OCI-M2 (cell line): ENCODE measurements around the gene KIF25.
"Not testable (repeated sequence)": the region's sequence is repeated elsewhere in the genome, so short reads cannot be mapped to it uniquely, and the experiment has no call there.

Source experiments
- DNase-seq: peaks from one replicate; lab custom pipeline; 2025; ENCODE audit not compliant: unreplicated experiment; lab: John Stamatoyannopoulos, UW

The KIF25 gene

DNA sequence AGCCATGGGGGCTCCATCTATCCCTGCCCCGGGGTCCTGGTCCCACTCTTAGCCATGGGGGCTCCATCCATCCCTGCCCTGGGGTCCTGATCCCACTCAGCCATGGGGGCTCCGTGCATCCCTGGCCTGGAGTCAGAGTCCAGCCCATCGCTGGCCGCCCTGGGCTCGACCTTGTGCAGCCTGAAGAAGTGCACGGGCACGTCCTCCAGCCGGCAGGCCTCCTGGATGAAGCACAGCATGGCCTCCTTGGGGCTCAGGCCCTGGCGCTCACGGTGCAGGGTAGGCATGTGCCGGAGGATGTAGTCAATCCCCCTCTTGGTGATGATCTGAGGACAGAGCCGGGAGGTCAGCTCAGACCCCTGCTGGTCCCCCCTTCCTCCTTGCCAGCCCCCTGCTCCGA lies 66.0 kb downstream of the KIF25 start:
- no peak for DNase-seq

DNA sequence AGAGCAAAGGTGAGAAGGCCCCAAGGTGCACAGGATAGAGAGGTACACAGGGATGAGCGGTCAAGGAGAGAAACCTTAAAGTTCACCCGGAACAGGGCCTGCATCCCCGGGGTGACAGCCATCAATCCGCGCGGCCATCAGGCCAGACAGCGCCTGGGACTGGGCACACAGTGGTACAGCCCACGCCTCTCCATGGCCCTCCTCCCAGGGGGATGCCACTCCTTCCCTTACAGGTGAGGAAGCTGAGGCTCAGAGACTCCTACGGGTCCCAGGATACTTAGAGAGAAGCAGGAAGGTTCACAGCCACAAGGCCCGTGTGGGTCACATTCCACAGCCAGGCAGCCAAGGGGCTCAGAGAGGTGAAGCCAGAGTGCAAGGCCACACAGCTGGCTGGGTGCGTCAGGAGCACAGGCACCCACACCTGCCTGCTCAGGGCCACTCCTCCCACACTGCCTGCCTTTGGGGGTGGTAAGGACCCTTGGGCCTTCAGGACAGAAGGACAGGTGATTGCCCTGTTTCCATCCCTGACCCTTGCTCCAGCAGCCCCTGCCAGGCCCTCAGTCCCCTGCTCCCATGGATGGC lies 66.8 kb downstream of the KIF25 start:
- no peak for DNase-seq

DNA sequence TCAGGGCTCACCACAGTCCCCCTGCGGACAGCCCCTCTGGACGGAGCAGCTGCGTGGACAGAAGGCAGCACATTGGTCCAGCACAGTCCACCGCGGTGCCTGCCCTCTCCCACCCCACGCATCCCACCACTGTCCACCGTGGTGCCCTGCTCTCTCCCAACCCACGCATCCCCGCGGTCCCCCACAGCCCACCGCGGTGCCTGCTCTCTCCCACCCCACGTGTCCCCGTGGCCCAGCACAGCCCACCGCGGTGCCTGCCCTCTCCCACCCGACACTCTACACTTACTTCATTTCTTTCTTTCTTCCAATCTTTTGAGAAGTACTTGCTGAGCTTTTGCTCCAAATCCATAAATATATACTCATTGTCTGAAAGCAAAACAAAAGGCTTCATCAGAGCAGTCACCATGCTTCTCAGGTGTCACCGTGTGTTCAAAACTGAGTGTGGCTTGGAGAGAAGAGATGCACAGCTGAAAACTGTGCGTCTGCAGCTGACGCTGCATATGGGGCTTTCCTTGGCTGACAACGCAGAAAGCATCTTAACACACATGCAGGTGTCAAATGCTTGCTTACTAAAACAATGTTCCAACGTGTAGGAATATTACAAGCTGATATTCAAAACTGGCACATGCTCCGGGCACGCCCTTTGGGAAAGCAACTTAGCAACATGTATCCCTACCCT lies 69.7 kb downstream of the KIF25 start:
- no peak for DNase-seq

DNA sequence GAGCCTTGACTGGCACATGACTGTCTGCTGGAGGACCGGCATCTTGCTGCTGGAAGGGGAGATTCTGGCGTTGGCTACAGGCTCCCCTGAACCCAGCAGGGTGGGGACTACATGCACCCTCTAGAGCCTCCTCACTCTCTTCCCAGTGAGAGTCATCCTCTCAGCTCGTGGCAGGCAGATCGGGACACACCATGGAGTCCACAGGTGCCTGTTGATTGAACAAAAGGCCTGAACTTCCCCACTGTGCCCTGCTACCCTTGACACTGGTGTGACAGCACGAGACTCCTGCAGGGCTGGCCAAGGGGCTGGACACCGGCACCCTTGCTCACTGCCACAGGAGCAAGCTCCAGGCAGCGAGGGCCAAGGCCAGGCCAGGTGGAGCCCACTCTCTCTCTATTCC lies 73.3 kb downstream of the KIF25 start:
- DNase-seq: no peak

DNA sequence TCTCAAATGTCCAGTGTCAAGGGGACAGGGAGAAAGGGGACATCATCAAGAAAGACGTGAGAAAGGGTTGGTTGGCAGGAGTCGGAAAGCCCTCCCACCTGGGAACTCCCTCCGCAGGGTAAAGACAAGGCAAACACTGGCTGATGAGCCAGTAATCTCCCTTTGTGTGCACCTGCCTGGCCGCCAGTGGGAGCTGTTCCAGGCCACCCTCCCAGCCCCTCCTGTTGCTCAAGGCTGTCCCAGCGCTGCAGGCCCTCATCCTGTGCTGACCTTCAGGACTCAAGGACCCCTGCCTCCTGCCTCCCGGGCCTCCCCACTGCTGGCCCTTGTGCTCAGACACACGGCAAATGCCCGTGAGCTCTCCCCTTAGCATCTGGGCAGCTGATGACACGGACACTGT lies 74.1 kb downstream of the KIF25 start:
- no peak for DNase-seq

- DNase-seq: no peak
These were observed 74.8 kb downstream of the KIF25 start for GRCh38 chr6:168072261-168072660.

DNA sequence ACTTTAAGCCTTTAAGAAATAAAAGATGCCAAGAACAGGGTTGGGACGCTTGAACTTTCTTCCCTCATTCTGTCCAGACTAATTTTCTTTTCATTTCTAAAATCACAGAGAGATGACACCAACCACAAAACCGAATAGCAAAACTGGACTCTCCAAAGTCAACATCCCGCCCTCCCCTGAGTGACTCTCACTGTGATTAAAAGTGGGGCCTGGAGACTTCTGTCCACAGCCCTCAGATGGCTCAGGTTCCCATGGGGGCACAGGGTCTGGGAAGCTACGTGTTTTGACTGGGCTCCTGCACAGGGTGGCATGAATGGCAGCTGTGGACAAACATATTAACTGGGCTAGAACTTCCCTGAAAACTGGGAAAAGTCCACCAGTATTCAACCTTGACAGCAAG lies 75.3 kb downstream of the KIF25 start:
- no peak for DNase-seq

- no peak for DNase-seq
These were observed 76.7 kb downstream of the KIF25 start for GRCh38 chr6:168073937-168074730.

DNA sequence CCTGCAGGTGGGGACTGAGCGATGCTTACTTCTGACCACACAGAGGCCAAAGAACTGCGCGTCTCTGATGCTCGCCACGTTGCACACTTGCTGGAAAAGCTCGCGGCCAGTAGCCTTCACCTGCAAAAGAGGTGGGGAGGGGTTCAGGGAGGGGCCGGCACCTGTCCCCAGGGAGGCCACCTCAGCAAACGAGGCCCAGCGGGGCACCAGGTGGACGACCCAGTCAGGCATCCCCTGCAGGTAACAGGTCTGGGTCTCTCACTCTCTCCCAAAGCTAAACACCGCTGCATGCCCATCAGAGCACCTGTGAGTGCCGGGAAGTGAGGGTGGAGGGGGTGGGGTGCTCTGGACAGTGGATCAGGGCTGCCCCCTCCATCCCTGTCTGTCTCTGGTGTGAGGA lies 77.7 kb downstream of the KIF25 start:
- no peak for DNase-seq

- DNase-seq: no peak
These were observed 78.3 kb downstream of the KIF25 start for GRCh38 chr6:168075787-168076202.

GRCh38 chr6:168077401-168077800 lies 79.9 kb downstream of the KIF25 start:
- DNase-seq: not testable (repeated sequence)

DNA sequence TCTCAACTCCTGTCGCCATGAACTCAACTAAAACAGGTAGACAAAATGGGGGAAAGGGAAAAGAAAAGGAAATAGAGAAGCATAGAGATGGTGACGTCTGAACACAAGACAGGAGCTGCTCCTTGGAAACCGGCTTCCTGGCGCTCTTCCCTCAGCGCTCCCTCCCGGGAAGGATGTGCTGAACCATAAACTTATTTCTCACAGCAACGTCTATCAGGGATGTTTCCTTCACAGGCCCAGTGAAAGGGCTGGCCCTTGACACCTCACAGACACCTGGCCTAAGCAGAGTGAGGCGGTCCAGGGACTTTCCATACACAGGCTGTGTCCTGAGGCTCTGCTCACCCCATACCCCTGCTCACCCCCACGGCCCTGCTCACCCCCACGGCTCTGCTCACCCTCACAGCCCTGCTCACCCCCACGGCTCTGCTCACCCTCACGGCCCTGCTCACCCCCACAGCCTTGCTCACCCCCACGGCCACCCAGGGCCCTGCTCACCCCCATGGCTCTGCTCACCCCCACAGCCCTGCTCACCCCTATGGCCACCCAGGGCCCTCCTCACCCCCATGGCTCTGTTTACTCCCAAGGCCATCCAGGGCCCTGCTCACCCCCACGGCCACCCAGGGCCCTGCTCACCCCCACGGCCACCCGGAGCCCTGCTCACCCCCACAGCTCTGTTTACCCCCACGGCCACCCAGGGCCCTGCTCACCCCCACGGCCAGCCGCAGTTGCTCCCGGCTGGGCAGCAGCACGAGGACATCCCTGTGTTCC lies 80.9 kb downstream of the KIF25 start:
- no peak for DNase-seq

- DNase-seq: no peak
These were observed 81.5 kb downstream of the KIF25 start, which contains the start of gene FRMD1 for GRCh38 chr6:168078943-168079405. Gene FRMD1, minus strand, starts transcription at chr6:168079212. Its CDS starts 118 bp downstream, at chr6:168079094.

GRCh38 chr6:168080393-168081077 lies 83.1 kb downstream of the KIF25 start:
- no peak for DNase-seq

- DNase-seq: no peak
These were observed 84.5 kb downstream of the KIF25 start for GRCh38 chr6:168081858-168082546.

GRCh38 chr6:168082860-168083513 lies 85.5 kb downstream of the KIF25 start:
- no peak for DNase-seq

DNA sequence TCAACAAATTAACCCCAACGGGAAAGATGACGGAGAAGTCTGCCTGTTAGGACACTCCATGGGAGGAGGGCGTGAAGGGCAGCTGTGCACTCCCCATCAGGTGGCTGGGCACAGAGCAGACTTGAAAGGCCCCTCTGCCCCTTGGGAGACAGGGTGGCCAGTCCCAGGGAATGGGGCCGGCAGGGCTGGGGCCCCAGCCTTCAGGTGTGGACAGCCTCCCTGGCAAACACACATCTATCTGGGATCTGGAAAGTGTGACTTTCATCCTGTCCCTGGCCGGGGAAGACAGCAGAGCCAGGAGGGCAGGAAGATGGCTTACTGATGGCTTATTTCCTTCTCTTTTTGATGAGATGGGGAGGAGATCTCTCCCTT lies 86.0 kb downstream of the KIF25 start:
- DNase-seq: no peak

- no peak for DNase-seq
These were observed 87.1 kb downstream of the KIF25 start for GRCh38 chr6:168084465-168085160.

GRCh38 chr6:168086066-168086465 lies 88.6 kb downstream of the KIF25 start:
- DNase-seq: no peak
